ENCODE results near the gene SEC14L5. TPM values are rescaled to one million over a fixed set of nuclear protein-coding genes. Genes with fewer than 3 reads are reported as not detected.

Gene SEC14L5
- total and polyA plus RNA-seq, 2 donors (not counting 3 experiments of a cell fraction or from before 2014, with no cell fraction given) = not detected

DNA sequence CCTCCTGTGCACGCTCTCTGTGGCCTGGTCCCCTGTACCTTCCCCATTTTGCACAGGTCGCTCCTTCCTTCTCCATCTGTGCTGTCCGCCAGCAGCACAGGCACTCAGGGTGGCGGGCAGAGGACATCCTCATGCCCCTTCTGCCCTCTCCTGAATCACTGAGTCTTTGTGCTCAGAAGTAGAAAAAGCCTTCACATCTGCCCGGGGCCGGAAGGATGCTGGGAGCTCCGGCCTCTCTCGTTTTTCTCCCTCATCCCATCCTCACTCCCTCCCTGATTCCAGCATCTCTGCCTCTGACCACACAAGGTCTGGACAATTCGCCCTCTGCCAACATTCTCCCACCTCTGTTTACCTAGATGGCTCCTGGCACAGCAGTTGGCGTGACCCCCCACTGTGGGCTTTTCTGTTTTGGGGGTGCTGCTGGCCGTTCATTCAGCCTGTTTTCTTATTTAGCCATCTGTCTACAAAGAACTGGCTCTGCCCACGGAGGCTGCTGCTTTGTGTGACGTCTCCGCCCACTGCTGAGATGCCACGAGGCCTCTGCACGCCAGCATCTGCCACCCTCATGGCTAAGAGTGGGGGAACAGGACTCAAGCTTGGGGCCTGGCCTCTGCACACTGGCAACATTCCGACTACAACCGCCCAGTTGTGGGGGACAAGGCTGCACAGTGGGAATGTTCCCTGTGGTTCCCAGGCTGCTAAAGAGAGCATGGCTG, 36.7 kb downstream of the SEC14L5 start:
- dilution Hi-C loops (cut with MboI; ENCODE audit: extremely low pct_ligation_motif_present, low sequenced_read_pairs) (no loop called here), intact Hi-C loops (cut with micrococcal nuclease) (no loop called here)
- CTCF ChIA-PET = no interaction called here
- DNase-seq (ENCODE audit: low read depth, low spot score) = no peak
- Histone ChIP-seq H3K4me1 (ENCODE audit: control insufficient read depth, extremely low read depth, insufficient read depth, low read length) (no peaks in the 10 kb centered on the region), H3K36me3 (ENCODE audit: control insufficient read depth in 2 of 2, extremely low read depth in 1 of 2, insufficient read depth in 2 of 2, low read length in 2 of 2) (no peaks in the 10 kb centered on the region), H3K79me2 (ENCODE audit: control insufficient read depth, insufficient read depth, low read length) (no peaks in the 10 kb centered on the region), H3K9ac (replicated peaks; ENCODE audit: extremely low read depth, insufficient read depth, low read length) (no peak overlapping the region), H4K20me1 (replicated peaks; ENCODE audit: control insufficient read depth, extremely low read depth, insufficient read depth, low read length) (no peaks in the 10 kb centered on the region), H3K9me3 (replicated peaks; ENCODE audit: control insufficient read depth, insufficient read depth, low read length) (no peaks in the 10 kb centered on the region), H3K27ac (ENCODE audit: insufficient read depth, low read depth, low read length) (no peak overlapping the region), H3K4me2 (ENCODE audit: insufficient read depth, low read length) (no peak overlapping the region), H3K9me1 (replicated peaks; ENCODE audit: control insufficient read depth, extremely low read depth, insufficient read depth, low read length) (no peaks in the 10 kb centered on the region), H3K4me3 (replicated peaks in 1 of 3; ENCODE audit: insufficient read depth in 1 of 3, low read depth in 1 of 3, low read length in 3 of 3) (no peak overlapping the region), H2AFZ (ENCODE audit: low read depth, low read length) (no peak overlapping the region), H3K27me3 (ENCODE audit: control insufficient read depth in 2 of 2, insufficient read depth in 2 of 2, low read length in 2 of 2) (no peaks in the 10 kb centered on the region)
- POLR2A ChIA-PET = no interaction called here
- no TSS peak for BruUV-seq (replicated peaks)
- FAIRE-seq = no peak
- TF ChIP-seq POLR2AphosphoS5 (IDR thresholded peaks at IDR 0.05; ENCODE audit: insufficient read depth, low read depth, low read length) = no peak
- no peak for TF ChIP-seq POLR2A (IDR thresholded peaks at IDR 0.05; ENCODE audit: low read depth, low read length)
- TF ChIP-seq FOS (IDR thresholded peaks at IDR 0.05; ENCODE audit: borderline replicate concordance, insufficient read depth, low read length) = no peak
- TF ChIP-seq JUN (IDR thresholded peaks at IDR 0.05; ENCODE audit: borderline replicate concordance, insufficient read depth, insufficient read length, low read depth) = no peak
- TF ChIP-seq, protein P1, sequence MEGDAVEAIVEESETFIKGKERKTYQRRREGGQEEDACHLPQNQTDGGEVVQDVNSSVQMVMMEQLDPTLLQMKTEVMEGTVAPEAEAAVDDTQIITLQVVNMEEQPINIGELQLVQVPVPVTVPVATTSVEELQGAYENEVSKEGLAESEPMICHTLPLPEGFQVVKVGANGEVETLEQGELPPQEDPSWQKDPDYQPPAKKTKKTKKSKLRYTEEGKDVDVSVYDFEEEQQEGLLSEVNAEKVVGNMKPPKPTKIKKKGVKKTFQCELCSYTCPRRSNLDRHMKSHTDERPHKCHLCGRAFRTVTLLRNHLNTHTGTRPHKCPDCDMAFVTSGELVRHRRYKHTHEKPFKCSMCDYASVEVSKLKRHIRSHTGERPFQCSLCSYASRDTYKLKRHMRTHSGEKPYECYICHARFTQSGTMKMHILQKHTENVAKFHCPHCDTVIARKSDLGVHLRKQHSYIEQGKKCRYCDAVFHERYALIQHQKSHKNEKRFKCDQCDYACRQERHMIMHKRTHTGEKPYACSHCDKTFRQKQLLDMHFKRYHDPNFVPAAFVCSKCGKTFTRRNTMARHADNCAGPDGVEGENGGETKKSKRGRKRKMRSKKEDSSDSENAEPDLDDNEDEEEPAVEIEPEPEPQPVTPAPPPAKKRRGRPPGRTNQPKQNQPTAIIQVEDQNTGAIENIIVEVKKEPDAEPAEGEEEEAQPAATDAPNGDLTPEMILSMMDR (IDR thresholded peaks at IDR 0.05; ENCODE audit: extremely low read depth in 1 of 2, insufficient read depth in 1 of 2, low read depth in 1 of 2, low read length in 2 of 2) = no peak
- TF ChIP-seq, protein P2, sequence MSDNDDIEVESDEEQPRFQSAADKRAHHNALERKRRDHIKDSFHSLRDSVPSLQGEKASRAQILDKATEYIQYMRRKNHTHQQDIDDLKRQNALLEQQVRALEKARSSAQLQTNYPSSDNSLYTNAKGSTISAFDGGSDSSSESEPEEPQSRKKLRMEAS (IDR thresholded peaks at IDR 0.05; ENCODE audit: insufficient read depth, insufficient read length) = no peak
- TF ChIP-seq MYC (IDR thresholded peaks at IDR 0.05; ENCODE audit: low read depth, low read length) = no peak
- no peak for TF ChIP-seq GATA2 (IDR thresholded peaks at IDR 0.05; ENCODE audit: insufficient read depth, insufficient read length, low read depth, low read length)

All from endothelial cell of umbilical vein (primary cell).